HG02973 (cell line): ENCODE data around the gene HCFC1.

Source experiments
- ATAC-seq: cut with Tn5 transposase; IDR thresholded peaks from one replicate; pipeline ENCODE4 v1.9.1; 2021; ENCODE audit warnings: moderate library complexity; ENCODE audit not compliant: unreplicated experiment

Gene HCFC1

DNA sequence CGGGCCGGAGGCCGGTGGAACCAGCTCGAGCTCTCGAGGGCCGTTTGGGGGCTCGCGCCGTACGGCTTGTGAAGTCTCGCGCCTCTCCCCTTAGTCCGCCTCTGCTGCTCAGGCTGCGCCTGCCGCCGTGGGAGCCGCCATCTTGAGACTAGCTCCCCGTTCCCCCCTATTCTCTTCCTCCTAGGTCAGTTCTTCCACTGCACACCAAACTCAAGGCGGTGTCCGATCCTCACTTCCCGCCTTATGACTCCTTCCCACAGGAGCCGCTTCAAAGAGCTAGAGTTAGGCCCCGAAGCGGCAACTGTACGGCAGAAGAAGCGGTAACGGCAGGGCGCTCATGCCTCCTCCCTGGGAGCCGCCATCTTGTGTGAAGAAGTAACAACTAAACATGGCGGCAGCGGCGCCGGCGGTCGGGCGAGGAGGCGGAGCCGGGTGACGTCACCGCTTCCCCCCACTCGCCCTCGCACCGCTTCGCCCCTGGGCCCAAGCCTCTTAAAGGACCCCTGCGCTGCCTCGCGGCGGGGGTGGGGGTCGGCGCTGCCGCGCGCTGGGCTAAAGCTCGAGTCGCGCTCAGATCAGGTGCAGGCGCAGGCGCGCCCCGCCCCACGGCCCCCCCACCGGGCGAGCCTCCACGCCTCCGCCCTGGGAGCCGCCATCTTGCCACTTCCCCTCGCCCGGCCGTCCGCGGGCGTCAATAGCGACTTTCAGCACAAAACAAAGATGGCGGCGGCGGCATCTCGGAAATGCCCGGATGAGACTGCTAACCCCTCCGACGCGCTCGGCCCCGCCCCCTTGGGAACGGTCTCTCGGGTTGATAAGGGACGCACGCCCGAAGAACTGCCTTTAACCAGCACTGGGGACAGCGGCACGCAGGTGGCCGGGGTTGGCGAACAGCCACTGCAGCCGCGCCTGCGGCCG lies at the start of gene HCFC1:
HCFC1 (minus strand) TSS at position 369 of the 918 bp plus-strand sequence. CDS start 978 bp downstream, outside the sequence.
- peak; percentile 42 for ATAC-seq

DNA sequence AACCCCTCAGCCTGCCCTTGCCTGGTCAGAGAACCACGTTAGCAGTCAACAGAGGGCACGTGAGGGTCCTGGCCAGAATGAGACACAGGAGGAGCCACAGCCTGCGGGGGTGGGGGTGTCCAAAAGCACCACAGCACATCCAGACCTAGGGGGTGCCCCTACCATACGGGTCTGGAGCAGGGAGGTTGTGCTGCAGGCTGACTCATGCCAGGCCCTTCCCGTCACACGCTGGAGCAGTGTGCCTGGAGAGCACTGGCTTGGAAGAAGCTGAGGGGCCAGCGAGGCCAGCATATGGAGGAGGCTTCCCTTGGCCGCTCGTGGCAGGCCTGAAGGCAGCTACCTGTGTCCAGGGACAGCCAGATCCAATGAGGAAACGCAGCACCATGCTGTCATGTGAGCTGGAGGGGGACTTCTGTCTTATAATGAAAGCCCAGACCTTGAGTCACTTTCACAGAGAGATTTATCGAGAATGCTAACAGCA lies 49.6 kb upstream of the HCFC1 start:
- ATAC-seq: no peak

DNA sequence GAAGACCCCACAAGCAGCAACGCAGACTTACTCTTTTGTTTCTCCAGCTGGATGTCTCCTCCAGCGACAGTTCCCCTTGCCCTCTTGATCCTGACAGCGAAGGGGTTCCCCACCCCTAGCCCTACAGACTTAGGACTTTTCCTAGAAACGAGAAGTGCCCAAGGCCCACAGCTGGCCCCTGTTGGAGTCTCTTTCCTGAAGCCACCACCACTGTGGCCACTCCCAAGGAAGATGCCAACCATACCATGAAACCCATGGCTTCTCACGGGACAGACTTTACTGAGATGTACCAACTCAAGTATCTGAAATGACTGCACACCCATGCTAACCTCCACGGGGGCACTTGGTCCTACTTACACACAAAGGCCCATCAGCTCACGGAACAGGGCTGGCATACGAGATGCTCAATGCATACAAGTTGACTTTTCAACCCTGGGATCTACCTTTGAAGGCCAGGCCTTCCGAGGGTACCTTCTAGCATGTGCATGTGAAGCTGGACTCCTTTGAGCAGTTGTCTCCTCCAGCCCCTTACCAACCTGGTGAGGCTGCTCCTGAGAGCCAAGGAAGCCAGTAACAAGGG lies 49.0 kb upstream of the HCFC1 start:
- no peak for ATAC-seq

DNA sequence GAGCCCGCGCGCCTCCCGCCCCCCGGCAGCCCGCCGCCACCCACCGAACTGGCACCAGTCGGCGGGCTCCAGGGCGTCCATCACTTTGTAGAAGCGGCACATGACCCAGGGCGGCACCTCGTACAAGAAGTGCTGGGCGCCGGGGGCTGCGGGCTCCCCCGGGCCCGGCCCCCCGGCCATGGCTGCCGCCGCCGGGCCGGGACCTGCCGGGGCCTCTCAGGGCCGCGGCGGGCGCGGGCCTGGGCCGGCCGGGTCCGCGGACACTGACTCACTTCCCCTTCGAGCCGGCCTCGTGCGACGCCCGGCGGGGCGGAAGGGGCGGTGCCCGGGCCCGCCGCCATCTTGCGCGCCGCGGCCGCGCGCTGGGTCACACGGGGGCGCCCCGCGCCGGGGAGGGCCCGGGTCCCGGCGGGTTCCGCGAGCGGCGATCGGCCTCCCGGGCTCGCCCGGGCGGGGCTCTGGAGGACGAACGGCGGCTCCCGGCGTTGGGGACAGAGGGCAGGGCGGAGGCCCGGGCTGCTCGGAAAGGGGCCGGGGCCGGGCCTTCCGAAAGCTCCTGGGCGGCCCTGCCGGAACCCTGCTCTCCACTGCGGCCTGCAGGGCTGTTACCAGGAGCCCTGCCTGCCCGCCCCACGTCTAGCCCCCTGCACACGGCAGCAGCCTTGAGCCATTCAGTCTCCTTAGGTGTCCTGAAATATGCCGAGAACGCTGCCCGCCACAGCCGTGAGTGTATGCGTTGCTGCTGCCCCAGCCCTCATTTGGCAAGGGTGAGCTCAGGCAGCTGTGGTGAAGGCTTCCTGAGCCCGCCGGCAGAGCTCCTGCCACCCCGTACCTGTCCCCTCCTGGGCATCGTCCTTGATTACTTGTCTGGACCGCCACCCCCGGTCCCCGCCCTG lies 48.3 kb upstream of the HCFC1 start, which contains the start of gene IRAK1:
IRAK1 (minus strand) TSS at position 270 of the 896 bp plus-strand sequence; CDS start at position 180, 90 bp downstream.
- ATAC-seq: no peak

DNA sequence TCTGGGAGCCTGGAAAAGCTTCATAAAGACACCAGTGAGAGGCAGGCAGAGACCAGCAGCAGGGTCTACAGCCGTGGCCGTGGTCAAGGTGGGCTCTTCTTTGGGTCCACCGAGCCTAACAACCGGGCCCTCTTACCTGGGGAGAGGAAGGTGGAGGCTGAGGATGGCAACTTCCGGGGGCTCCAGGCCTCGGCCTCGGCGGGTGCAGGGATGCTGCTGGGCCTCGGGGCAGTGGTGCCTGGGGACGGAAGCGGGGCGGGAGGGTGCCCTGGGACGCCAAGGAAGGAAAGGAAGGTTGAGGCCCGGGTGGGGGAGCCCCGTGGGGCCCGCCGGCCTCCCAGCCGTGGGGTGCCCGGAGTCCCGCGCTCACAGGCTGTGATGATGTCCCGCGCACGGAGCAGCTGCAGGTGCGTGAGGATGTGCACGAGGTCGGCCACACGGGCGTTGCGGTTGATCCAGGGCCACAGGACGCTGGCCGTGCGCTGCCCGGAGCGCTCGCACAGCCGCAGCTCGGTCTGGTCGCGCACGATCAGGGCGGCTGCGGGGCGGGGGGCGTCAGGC lies 47.5 kb upstream of the HCFC1 start:
- no peak for ATAC-seq

DNA sequence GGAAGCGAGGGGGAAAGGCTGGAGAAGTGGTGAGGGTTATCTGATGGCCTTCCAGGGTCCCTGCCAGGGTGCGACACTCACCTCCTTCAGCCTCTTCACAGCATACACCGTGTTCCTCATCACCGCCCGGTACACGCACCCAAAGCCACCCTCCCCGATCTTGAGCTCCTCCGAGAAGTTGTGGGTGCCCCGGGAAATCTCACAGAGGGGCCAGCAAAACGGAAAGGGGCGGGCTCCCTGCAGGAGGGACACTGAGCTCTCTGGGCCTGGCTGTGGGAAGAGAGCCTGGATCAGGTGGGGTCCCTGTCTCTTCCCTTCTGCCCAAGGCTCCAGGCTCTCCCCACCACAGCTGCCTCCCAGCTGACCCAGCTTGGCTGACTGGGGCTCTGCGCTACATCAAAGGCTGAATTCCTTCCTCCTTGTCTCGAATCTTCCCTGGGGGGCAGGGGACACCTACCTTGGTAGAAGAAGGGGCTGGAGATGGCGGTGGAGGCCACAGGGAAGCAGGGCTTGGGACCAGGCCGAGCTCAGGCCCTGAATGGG lies 47.0 kb upstream of the HCFC1 start:
- no peak for ATAC-seq

DNA sequence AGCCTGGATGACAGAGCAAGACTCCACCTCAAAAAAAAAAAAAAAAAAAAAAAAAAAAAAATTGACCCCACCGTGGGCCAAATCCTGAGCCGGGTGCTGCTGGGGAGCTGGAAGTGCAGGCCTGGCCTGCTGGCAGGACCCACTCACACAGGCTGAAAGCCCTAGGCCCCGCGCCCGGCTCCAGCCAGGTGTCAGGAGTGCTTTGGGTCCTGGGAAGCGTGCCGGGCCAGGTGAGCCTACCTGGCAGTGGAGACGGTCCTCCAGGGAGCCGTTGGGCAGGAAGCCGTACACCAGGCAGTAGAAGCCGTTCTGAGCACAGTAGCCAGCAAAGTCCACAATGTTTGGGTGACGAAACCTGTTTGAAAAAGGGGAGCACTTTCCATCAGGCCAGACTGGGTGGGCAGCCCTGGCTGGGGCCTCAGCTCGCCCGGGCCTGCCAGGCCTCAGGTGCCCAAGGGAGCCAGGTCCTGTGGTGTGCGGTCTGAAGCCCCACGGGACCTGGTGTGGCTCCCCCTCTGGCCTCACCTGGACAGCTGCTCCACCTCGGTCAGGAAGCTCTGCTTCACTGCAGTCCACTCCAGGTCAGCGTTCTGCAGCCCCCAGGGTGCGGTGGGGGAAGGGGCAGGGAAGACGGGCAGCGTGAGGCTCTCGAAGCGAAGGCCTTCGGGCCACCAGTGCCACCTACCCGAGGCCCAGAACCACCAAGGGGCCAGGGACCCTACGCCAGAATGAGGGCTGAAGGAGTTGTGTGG lies 46.3 kb upstream of the HCFC1 start:
- ATAC-seq: no peak

DNA sequence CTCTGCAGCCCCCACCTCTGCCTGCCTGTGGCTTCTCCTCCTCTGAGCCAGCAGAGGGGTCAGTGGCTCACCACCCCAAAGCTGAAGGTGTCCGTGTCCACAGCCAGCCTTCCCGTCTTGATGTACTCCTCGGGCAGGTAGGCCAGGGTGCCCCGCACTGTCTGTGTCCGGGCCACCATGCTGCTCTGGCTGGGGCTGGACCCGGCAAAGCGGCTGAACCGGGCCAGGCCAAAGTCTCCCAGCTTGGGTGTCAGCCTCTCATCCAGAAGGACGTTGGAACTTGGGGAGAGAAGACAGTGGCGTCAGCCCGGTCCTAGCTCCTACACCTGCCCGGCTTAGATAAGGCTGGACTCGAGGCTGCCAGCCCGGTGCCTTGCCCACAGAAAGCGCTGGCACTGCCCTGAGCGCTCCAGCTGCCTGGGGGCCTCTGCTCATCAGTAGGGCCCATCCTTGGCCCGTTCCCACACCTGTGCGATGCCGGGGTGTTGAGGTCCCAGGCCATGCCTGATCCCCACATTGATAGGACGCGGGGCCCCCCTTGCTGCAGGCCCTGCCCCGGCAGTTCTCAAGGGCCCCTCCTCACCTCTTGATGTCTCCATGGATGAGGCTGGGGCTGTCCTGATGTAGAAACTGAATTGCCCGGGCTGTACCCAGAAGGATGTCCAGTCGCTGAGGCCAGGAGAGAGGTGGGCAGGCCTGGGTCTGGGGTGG lies 44.9 kb upstream of the HCFC1 start:
- ATAC-seq: no peak

DNA sequence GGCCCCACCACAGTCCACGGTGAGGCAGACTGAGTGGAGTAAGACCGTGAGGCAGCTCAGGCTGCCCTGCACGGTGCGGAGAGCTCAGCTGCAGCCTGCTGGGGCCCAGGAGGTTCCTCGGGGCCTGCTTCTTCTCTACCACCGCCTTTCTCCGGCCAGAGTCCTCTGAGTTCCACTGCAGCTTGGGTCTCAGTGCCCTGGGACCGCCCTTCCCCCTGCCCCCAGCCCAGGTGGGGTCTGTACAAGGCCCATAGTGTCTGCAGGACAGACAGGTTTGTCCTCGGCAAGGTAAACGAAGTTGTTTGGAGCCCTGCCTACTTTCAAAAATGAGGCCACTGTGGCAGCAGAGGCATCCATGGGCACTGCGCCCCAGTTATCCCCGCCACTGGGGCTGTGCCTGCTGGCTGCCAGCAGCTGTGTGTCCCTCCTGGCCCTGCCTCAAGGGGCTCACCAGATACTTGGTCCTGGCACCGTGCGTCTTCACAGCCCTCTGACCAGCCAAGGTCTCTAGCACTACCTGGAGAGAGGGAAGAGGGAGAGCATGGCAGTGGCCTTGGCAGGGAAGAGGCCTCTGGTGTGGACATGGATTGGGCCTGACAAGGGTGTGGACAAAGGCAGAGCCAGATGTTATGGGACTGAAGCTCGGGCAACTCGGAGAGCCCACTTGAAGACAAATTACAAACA lies 44.1 kb upstream of the HCFC1 start:
- ATAC-seq: no peak

DNA sequence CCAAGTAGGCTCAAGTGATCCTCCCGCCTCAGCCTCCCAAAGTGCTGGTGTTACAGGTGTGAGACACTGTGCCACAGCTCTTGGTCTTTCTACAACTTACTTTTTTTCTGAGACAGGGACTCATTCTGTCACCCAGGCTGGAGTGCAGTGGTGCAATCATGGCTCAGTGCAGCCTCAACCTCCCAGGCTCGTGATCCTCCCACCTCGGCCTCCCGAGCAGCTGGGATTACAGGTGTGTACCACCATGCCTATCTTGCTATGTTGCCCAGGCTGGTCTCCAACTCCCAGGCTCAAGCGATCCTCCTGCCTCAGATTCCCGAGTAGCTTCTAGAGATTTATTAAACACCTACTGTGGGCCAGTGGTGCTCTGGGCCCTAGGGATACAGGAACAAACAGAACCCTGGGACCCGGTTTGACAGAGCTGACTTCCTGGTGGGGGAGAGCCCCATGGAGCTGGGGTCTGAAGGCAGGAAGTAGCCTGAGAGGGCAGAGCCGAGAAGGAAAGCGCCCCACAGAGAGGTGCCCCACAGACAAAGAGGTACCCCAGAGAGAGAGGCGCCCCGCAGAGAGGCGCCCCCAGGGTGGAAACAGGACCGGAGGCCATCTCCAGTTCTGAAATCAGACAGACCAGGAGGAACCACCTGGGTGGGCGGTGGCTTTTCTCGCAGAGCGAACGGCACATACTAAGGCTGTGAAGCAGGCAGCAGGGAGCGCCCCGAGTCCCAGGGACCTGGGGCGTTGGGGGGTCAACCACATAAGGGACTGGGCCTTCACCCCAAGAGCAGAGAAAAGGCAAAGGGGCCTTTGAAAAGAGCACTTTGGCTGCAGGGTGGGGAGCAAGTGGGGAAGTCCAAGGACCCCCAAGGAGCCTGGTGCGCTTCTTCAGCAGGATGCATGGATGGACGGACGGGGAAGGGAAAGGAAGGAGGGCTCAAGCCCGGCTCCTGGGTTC lies 43.1 kb upstream of the HCFC1 start:
- no peak for ATAC-seq

DNA sequence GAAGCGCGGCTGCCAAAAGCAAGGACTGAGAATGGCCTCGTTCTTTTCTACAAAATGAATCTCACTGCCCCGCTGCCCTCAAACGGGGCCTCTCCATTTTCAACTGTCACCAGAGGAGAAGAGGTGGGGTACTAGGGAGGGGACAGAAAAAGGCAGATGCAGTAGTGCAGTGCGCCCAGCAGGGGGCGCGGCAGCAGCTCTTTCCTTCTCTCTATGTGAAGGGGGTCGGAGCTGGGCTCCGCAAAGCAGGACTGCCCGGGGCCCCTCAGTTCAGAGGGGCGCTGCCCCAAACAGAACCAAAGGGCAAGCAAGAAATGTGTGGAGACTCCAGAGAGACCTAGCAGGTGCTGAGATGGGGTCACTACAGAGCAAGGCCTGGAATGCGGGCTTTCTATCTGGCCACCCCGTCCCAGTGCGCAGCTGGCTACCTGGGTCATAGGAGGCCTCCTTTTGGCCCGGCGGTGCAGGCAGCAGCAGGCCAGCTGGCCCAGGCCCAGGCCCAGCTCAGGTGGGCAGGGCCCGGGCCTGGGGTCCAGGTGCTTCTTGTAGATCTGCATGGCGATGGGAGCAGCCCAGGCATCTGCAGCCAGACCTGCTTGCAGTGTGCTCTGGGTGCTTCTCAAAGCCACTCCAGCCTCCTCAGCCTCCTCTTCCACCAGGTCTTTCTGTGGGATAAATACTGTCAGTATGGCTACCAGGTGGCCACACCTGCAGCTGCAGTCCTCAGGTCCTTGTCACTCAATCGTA lies 42.2 kb upstream of the HCFC1 start:
- ATAC-seq: no peak

DNA sequence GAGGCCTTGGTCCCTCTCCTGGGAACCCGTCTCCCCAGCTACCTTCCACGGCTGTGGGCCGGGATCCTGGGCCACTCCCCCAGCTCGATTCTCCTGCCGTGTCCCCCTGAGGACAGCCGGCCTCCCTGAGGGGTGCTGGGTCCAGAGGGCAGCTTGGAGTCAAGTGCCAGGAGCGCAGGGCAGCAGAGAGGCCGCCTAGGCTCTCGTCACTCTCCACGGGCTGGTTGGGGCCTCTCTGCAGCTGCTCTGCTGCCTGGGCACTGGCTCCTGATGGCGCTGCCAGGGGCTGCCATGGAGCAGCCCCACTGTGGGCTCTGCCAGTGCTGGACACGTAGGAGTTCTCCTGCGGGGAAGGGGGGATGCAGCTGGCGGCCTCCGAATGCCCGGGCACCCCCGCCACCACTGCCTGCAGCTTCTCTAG lies 41.4 kb upstream of the HCFC1 start:
- no peak for ATAC-seq

DNA sequence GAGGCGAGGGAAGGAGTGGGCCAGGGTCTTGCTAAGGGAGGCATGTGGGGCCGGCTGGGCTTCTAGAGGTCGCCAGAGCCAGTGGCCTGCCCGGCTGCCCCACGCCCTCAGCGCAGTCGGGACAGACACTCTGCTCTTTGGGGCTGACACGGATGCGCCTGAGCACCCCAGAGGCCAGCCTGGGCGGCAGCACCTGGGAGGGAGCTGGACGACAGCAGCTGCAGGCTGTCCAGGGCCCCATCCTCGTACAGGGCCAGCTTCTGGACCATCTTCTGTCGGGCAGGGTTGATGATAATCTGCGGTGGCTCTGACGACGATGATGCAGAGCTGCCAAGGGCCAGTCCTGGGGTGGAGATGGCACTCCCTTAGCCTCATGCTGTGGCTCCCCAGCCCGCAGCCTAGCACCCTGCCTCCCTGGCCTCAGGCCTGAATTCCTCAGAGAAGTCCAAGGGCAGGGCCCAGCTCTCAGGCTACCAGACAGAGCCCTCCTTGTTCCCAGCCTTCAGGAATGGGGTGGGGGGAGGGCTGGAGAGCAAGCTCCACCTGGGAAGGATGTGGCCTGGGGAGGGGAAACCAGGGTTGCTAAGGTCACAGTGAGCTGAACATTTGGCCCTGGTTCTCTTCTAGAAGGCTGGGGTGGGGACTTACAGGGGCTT lies 40.8 kb upstream of the HCFC1 start:
- ATAC-seq: no peak

DNA sequence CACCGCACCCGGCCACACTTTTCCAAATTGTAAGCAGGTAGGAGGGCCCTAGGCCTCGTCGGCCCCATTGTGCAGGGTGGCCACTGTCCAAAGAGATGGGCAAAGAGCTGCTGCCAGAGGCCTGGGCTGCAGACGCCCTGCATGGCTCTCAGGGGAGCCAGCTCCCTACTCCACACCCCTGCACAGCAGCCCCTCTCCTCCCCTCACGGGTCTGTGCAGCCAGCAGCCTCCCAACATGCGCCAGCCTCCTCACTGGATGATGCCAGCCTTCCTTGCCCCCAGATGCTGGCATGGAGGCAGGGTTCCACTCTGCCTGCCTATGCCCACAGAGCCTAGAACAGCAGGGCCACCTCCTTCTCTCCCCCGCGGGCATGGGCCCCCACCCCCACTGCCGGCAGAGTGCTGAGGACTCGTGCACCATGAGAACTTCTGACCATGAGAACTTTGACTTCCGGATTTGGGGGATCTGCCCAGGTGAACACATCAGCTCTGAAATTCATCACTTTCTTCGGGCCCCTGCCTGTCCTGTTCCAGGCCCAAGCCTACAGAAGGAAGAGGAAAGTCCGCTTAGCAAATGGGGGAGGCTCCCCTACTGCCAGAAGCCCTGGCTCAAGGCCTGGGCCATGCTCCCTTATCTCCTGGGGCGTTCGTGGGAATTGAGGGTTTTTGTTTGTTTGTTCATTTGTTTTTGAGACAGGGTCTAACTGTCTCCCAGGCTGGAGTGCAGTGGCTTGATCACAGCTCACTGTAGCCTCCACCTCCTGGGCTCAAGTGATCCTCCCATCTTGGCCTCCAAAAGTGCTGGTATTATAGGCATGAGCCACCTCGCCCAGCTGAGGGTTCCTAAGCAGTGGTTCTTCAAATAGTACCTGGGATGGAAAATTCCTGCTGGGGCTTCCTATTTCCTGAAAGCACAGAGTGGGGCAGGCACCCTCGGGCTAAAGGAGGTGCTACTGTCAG lies 40.0 kb upstream of the HCFC1 start:
- no peak for ATAC-seq
